ENCODE results near the gene TBC1D22A.

GRCh38 chr22:47209040-47209514 lies 446.6 kb downstream of the TBC1D22A start:
- no peak for TF ChIP-seq EZH2phosphoT487 (IDR thresholded peaks at IDR 0.05)
- no peak for TF ChIP-seq CTCF (IDR thresholded peaks at IDR 0.05)
- TF ChIP-seq EZH2 (IDR thresholded peaks at IDR 0.05), result no peak

Measured in neural progenitor cell (in vitro differentiated cells).